Measurements from ENCODE around the gene EIPR1.

Gene EIPR1

DNA sequence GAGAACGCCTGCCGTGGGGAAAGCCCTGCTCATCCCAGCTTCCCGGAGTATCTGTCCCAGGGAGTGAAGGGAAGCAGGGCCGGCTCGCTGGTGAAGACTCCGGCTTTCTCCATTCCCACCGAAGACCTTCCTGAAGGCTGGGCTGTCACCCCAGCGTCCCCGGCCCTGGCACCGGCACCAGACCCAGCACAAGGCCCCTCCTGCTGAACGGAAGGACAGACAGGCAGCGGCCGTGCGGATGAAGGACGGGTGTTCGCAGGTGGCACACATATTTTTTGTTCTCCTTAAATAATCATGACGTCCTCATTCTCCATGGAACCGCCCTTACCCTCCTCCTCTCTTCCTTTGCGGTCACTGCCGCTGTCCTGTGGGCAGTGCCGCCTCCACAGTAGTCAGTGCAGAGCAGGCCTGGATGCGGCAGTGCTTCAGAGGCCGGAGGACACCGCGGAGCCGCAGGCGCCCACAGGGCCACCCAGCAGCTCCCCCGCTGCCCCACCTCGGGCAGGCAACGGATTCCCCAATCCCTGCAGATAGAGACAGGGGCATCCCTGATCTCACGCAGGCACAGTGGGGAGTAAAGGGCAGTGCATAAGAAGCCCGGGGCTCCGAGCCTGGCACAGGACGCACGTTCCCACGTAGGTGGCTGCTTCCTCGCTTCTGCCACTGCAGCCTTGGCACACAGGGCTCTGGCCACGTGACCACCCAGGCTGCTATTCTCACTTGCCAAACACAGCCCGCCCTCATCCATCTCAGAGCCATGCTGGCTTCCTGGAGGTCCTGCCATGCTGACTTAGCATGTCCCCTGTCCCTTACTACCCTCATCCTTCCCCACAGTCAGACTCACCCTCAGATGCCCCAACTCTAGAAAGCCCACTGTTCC is 229.7 kb downstream of the EIPR1 start:
- DNase-seq (ENCODE audit: low read depth): no peak

- no peak for DNase-seq (ENCODE audit: low read depth)
Observed at GRCh38 chr2:3146772-3147650, 230.6 kb downstream of the EIPR1 start.

- no peak for DNase-seq (ENCODE audit: low read depth)
Observed at GRCh38 chr2:3146175-3146574, 231.4 kb downstream of the EIPR1 start.

GRCh38 chr2:3145471-3146021 is 232.1 kb downstream of the EIPR1 start:
- DNase-seq (ENCODE audit: low read depth): no peak

DNA sequence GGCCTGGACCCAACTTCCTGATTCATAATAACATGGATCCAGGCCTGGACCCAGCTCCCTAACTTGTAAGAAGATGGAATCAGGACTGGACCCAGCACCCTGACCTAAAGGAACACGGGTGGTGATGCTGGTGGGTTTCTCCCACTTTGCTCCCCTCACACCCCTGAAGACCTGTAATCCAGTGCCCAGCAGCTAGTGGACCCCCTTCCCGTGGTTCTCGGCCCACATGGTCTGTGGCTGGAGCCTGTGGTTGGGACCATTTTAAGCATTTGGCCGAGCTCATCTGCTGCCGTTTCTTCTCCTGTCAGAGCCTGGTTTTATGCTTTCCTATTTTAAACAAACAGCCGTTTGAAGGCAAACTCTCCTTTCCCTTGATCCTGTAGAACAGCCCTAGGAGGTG is 232.8 kb downstream of the EIPR1 start:
- DNase-seq (ENCODE audit: low read depth): no peak

DNA sequence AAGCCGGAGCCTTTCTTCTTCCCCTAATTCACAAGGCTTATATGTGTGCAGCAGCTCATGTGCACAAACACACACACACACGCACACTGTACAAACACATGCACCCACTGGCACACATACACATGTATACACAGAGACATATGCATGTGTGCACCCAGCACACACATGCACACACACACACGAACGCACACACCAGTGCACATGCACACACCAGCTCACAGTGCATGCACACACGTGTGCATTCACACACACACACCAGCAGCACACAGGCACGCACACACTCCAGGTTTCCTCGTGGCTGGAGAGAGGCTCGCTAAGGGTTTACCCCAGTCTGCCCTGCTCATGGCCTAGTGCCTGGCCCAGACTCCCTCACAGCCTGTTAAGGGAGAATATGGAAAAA is 234.0 kb downstream of the EIPR1 start:
- DNase-seq (ENCODE audit: low read depth): no peak

DNA sequence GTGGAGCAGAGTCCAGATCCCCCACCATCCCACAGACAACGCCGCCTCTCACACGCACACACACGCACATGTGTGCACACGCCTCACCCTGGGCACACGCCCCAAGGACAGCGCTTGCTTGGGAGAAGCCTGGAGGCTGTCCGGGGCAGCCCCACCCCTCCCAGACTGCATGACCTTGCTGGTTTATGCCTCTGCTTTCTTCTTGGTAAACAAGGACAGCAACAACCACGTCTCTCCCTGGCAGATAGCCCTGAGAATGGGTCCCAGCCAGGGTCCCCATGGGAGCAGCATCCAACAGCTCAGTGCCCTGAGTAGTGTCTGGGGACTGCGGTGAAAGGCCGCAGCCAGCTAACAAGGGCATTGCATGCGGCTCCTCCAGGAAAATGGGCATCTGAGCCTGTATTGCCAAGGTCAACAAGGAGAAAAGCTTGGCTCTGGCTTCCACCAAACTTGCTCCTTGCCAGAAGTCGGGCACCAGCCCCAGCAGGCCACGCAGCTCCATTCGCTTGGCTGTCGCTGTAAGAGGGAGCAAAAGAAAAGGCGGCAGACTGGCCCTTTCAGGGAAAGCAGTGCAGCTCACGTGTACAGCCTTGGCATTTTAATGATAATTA is 234.6 kb downstream of the EIPR1 start:
- no peak for DNase-seq (ENCODE audit: low read depth)

DNA sequence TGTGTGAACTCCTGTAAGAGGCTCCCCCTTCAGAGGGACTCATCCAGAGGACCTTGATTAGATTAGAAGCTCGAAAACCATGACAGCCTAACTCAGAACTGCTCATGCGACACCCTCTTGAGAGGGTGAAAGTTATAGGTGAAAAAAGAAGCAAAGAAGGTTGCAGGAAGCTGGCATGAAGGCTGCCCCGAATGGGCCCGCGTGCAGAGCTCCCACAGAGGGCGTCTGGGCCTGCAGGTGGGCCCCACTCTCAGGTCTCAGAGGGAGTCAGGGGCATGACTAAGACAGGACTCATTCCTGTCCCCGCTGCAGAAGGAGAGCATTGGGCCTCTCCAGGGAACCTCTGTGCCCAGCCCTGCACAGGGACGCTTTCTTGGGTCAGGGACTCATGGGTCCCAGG is 235.4 kb downstream of the EIPR1 start:
- DNase-seq (ENCODE audit: low read depth): no peak

- no peak for DNase-seq (ENCODE audit: low read depth)
Observed at GRCh38 chr2:3141696-3142095, 235.9 kb downstream of the EIPR1 start.

- no peak for DNase-seq (ENCODE audit: low read depth)
Observed at GRCh38 chr2:3139906-3140305, 237.7 kb downstream of the EIPR1 start.
